Measurements from ENCODE around the gene INSIG2.

DNA sequence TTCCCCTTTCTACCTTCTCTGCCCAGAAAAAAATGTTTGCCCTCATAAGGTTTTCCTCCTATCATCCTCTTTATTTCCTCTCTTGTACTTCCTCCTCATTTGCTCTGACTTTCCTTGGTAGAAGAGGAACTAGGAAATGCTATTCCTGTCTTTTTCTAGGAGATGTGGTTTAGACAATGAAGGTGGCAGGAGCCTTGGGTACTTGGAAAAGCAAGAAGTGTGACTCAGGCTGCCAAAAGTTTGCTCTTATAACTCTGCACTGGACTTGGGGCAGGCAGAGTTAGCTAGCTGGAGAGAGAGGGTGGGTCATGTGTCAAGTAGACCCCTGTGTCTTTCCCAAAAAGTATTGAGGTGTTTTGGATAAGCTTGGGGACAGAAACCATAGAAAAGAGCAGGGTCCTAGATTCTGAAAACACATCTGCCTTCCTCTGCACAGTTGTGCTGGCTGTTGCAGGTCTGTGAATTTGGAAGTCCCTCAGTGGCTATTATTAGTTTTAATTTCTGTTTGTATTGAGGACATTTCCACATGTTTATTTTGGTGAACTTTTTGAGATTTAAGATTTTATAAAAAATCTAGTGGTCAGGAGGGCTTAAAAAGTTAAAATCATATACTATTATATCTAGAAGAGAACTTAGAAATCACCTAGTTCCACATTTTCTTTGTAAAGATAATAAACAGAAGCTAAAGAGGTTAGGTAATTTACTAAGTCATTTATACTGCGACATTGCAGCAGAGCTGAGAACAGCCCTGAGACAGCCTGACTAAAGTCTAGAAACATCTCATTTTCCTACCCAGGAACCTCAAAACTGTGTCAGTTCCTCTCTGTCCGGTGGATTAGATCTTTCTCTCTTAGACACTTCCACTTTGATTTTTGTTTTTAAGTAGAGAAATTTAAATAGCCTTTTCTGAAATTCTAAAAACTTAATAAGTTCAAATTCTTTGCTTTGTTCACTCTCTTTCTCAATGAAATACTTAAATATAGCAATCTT lies 16.0 kb downstream of the INSIG2 start:
- TF ChIP-seq TEAD4 (CRISPR knock-in tag; IDR thresholded peaks at IDR 0.05) (no peak), ZNF671 (CRISPR knock-in tag; IDR thresholded peaks at IDR 0.05) (no peak), NR3C1 (CRISPR knock-in tag; conservative IDR thresholded peaks at IDR 0.05; ENCODE audit: low read depth) (no peak), FOXP1 (CRISPR knock-in tag; IDR thresholded peaks at IDR 0.05; ENCODE audit: borderline replicate concordance) (no peak), GABPB1 (CRISPR knock-in tag; IDR thresholded peaks at IDR 0.05) (no peak), ZNF121 (CRISPR knock-in tag; IDR thresholded peaks at IDR 0.05) (no peak)
- TF ChIP-seq, protein P1, sequence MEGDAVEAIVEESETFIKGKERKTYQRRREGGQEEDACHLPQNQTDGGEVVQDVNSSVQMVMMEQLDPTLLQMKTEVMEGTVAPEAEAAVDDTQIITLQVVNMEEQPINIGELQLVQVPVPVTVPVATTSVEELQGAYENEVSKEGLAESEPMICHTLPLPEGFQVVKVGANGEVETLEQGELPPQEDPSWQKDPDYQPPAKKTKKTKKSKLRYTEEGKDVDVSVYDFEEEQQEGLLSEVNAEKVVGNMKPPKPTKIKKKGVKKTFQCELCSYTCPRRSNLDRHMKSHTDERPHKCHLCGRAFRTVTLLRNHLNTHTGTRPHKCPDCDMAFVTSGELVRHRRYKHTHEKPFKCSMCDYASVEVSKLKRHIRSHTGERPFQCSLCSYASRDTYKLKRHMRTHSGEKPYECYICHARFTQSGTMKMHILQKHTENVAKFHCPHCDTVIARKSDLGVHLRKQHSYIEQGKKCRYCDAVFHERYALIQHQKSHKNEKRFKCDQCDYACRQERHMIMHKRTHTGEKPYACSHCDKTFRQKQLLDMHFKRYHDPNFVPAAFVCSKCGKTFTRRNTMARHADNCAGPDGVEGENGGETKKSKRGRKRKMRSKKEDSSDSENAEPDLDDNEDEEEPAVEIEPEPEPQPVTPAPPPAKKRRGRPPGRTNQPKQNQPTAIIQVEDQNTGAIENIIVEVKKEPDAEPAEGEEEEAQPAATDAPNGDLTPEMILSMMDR (IDR thresholded peaks at IDR 0.05), result no peak
- TF ChIP-seq, protein P2, sequence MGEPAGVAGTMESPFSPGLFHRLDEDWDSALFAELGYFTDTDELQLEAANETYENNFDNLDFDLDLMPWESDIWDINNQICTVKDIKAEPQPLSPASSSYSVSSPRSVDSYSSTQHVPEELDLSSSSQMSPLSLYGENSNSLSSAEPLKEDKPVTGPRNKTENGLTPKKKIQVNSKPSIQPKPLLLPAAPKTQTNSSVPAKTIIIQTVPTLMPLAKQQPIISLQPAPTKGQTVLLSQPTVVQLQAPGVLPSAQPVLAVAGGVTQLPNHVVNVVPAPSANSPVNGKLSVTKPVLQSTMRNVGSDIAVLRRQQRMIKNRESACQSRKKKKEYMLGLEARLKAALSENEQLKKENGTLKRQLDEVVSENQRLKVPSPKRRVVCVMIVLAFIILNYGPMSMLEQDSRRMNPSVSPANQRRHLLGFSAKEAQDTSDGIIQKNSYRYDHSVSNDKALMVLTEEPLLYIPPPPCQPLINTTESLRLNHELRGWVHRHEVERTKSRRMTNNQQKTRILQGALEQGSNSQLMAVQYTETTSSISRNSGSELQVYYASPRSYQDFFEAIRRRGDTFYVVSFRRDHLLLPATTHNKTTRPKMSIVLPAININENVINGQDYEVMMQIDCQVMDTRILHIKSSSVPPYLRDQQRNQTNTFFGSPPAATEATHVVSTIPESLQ (CRISPR knock-in tag; IDR thresholded peaks at IDR 0.05), result no peak
- TF ChIP-seq, protein P3, sequence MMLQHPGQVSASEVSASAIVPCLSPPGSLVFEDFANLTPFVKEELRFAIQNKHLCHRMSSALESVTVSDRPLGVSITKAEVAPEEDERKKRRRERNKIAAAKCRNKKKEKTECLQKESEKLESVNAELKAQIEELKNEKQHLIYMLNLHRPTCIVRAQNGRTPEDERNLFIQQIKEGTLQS (CRISPR knock-in tag; conservative IDR thresholded peaks at IDR 0.05), result no peak
- TF ChIP-seq, protein P4, sequence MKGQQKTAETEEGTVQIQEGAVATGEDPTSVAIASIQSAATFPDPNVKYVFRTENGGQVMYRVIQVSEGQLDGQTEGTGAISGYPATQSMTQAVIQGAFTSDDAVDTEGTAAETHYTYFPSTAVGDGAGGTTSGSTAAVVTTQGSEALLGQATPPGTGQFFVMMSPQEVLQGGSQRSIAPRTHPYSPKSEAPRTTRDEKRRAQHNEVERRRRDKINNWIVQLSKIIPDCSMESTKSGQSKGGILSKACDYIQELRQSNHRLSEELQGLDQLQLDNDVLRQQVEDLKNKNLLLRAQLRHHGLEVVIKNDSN (CRISPR knock-in tag; IDR thresholded peaks at IDR 0.05), result no peak

Measured in WTC11 (cell line).